CD4-positive, alpha-beta T cell treated with Interleukin-15 for 1 hour (primary cell): ENCODE data around the gene ACTG1.

ENCODE experiments used
- DNase-seq: peaks from one replicate; pipeline ENCODE4 v3.0.0-alpha.2; 2020

ACTG1 gene

DNA sequence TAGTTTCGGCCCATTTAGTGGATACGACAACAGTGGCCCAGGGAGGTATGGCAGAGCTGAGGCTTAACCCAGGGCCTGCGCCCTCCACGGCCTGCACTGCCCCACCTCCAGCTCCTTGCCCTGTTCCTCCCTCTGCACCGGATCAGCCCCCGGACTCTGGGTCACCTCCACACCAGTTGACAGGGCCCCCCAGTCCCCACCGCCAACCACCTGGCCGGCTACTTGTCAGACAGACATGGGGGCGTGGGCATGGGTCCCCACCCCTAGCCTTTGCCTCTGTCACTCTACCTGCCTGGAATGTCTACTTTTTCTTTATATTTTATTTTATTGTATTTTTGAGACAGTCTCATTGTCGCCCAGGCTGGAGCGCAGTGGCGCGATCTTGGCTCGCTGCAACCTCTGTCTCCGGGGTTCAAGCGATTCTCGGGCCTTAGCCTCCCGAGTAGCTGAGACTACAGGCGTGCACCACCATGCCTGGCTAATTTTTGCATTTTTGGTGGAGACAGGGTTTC is 3.0 kb upstream of the ACTG1 start:
- DNase-seq, result no peak

DNA sequence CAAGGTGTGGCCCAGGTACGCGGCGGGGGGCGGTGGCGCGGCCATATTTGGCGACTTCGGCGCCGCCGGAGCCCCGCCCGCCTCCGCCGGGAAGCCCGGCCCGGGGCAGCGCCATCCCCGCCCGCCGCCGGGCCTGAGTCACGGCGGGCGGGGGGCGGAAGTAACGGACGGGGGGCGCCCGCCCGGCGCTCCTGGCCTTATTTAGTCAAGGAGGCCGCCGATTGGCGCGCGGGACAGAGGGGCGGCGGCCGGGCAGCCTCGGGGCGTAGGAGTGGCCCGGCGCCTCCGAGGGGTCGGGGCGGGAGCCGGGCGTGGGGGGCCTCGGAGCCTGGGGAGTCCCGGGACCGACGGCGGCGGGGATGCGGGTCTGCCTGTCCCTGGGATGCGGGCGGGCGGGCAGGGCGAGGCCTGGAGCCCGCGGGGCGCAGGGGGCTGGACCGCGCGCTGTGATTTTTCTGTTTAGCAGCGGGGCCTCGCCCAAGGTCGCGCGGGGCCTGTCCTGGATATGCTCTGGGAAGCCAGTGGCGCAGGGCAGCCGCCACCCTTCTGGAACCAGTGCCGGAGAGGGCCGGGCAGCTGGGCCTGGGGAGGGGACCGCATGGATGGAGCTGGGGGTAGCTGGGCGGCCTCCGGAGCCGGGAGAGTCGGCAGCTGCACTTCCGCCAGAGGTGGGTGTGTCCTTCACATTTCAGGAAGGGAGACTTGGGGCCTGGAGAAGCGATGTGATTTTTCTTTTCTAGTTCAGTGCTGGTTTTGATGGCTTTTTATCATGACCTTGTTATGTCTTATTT is 2.3 kb upstream of the ACTG1 start:
- peak; percentile 74 for DNase-seq

DNA sequence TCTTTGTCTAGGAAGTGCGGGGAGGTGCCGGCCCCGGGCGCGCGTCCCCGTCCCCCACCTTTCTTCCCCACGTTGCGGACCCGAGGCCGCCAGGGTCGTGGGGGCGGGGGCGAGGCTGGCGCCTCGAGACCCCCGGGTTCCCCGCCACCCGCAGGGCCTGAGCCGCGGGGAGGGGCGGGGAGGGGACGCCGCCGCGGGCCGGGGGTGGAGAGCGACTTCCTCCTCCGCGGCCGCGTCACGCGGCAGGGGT is 1.8 kb upstream of the ACTG1 start:
- DNase-seq, result no peak

- DNase-seq, result no peak
Observed at GRCh38 chr17:81513753-81514488, 1.3 kb upstream of the ACTG1 start.

DNA sequence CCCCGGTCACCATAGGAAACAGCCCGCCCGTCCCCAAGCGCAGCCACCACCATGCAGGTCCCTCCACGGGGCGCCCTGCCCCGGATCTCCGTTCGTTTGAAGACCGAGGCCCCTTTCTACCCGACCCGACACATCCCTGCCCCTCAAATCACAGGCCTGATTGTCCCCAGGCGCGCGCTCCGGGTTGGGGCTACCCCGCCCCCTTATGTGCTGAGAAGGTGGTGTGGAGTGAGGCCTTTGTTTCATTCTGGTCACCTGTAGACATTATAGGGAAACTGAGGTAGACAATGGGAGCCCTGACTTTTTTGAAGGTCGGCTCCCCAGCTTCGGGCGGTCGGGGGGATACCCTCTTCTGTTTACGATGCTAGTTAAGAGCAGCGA is 763 bp upstream of the ACTG1 start:
- DNase-seq, result peak; percentile 62

DNA sequence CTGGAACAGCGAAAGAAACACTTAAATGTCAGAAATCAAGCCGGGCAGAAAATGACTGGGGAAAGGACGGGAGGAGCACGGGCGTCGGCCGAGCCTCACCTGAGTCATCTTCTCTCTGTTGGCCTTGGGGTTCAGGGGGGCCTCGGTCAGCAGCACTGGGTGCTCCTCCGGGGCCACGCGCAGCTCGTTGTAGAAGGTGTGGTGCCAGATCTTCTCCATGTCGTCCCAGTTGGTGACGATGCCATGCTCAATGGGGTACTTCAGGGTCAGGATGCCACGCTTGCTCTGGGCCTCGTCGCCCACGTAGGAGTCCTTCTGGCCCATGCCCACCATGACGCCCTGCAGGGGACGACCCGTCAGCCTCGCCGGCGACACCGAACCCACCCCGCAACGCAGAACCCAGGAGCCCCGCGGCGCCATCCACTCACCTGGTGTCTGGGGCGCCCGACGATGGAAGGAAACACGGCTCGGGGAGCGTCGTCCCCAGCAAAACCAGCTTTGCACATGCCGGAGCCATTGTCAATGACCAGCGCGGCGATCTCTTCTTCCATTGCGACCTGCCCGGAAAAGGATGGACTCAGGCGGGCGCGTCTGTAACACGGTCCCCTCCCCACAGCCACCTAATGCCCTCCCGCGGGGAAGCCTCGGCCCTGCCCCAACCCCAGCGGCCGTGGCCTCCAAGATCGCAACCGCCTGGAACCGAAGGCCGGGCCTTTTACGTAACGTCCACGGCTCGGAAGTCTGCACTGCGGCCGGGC is 616 bp downstream of the ACTG1 start:
- no peak for DNase-seq

DNA sequence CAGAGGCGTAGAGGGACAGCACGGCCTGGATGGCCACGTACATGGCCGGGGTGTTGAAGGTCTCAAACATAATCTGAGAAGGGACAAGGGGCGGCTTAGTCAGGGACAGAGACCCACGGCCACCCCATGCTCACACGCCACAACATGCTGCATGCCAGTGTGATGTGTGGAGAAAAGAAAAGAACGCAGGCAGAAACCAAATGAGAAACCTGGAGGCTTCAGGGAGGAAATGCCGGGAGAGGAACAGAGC is 1.1 kb downstream of the ACTG1 start:
- no peak for DNase-seq

DNA sequence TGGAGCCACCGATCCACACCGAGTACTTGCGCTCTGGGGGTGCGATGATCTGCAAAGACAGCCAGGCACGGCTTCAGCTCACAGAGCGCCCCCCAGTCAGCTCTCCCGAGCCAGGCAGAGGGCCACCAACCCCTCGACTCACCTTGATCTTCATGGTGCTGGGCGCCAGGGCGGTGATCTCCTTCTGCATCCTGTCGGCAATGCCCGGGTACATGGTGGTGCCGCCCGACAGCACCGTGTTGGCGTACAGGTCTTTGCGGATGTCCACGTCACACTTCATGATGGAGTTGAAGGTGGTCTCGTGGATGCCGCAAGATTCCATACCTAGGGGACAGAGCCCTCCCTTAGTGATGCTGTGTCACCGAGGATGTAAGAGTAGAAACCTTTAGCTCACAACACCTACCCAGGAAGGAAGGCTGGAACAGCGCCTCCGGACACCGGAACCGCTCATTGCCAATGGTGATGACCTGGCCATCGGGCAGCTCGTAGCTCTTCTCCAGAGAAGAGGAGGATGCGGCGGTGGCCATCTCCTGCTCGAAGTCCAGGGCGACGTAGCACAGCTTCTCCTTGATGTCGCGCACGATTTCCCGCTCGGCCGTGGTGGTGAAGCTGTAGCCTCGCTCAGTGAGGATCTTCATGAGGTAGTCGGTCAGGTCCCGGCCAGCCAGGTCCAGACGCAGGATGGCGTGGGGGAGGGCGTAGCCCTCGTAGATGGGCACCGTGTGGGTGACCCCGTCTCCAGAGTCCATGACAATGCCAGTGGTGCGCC is 1.6 kb downstream of the ACTG1 start:
- DNase-seq, result peak; percentile 35

DNA sequence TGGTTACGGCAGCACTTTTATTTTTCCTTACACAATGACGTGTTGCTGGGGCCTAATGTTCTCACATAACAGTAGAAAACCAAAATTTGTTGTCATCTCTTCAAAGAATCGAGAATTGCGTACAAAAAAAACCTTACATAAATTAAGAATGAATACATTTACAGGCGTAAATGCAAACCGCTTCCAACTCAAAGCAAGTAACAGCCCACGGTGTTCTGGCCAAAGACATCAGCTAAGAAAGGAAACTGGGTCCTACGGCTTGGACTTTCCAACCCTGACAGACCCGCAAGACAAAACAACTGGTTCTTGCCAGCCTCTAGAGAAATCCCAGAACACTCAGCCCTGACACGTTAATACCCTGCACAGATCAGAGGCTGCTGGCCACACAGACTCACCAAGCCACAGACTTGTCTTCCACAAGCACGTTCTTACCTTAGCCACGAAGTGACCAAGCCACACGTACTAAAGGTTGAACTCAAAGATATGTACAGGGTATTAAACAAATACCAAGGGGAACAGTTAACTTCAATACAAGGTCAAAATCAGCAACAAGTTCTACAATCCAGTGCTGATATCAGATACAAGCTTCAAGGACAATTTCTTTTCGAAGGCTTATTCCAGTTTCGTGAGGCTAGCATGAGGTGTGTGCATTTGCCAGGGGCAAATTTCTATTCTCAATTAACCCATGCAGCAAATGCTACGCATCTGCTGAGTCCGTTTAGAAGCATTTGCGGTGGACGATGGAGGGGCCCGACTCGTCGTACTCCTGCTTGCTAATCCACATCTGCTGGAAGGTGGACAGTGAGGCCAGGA is 2.4 kb downstream of the ACTG1 start:
- DNase-seq, result no peak

DNA sequence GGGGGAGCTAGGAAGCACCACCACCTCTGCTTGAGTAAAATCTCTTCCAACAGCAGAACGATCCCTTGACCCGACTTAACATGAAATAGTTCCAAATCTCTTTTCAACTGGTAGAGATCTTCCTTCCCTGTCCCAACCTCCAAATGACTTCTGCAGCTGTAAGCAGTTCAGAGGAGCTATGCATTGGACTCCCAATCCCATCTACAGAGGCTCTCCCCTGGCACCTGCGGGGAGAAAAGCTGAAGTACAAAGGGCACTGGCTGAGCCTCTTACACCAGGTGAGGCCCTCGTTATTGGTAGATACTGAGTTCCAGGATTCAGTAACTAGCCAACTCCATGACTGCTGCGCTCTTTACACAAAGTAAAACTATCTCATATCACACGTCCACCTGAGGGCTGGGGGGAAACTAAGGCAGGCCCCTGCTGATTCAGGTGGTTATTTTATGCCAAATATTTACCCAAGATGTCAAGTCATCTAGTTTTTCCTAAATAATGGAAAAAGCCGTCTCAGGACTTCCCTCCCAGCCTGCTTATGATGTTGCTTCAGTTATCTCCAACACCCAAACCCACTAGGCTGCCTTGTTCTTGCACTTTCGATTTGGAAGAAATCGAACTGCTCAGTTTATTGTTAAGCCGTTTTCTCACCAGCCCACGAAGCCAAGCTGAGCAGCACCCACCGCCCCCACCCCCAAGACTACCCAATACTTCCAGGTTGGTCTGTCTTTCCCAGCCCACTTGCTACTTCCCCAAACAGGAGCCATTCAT is 3.2 kb downstream of the ACTG1 start:
- peak; percentile 32 for DNase-seq

DNA sequence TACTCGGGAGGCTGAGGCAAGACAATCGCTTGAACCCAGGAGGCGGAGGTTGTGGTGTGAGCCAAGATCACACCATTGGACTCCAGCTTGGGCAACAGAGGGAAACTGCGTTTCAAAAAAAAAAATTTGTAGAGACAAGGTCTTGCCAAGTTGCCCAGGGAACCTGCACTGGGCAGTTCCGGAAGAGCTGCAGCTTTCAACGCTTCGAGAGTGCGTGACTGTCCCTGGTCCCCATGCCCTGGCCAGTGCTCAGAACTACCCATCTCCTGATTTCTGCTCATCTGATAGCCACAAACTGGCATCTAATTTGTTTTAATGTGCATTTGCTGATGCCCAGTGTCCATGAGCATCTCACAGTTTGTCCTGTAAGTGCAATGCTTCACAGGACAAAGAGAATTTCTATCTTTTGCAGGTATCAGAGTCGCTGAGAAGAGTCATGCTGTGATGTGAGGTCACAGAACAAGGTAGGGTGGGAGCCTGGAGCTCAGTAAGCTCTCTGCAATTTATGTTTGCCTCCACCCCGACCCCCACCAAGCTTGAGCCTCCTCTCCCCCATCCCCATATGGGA is 3.9 kb downstream of the ACTG1 start:
- DNase-seq, result no peak

DNA sequence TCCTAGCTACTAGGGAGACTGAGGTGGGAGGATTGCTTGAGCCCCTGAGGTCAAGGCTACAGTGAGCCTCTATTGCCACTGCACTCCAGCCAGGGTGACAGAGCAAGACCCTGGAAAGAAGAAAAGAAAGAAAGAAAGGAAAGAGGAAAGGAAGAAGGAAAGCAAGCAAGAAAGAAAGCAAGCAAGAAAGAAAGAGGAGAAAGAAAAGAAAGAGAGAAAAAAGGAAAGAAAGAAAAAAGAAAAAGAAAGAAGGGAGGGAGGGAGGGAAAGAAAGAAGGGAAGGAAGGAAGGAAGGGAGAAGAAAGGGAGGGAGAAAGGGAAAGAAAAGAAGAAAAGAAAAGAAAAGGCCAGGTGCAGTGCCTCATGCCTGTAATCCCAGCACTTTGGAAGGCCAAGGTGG is 9.0 kb downstream of the ACTG1 start:
- no peak for DNase-seq

GRCh38 chr17:81502471-81503017 is 10.1 kb downstream of the ACTG1 start:
- DNase-seq, result no peak

GRCh38 chr17:81500047-81500446 is 12.6 kb downstream of the ACTG1 start:
- DNase-seq, result no peak

DNA sequence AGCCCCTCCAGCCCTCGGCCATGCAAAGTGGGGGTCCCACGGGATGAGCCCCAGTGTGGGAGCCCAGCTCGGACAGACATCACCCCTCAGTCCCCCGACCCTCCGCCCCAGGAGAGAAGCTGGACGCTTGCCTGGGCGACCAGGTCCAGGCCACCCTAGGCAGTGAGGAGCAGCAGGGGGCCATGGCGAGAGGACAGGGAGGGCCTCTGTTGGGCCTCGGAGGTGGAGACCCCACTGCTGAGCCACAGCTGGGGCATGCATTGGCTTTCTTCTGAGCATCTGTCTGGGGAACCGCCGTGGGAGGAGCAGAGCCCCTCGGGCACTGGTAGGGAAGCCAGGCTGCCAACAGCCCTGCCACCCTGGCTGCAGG is 13.0 kb downstream of the ACTG1 start:
- no peak for DNase-seq

DNA sequence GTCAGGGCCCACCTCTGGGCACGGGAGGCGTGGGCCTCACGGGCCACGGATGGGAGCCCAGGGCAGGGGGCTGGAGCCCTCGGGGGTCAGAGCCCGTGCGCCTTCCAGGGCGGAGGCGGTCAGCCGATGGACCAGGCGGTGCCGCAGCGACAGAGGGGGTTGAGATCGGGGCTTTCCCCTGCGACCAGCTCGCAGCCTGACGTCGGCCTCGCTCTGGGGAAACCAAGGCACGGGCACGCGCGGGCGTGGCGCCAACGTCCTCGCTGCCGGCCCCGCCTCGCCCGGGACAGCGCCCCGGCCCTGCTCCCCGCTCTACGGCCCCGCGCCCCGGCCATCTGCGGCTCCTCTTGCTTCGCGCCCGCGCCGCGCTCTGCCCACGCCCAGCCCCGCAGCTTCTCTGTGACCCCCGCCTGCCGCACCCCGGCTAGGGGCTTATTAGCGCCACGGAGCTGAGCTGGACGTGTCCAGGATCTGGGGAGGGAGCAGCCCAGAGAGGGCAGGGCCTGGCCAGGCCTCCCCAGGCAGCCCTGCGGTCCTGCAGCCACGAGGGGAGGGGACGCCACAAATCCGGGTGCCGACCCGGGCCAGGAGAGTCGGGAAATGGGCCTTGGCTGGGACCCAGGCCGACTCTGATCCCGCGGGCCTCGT is 13.5 kb downstream of the ACTG1 start:
- no peak for DNase-seq

DNA sequence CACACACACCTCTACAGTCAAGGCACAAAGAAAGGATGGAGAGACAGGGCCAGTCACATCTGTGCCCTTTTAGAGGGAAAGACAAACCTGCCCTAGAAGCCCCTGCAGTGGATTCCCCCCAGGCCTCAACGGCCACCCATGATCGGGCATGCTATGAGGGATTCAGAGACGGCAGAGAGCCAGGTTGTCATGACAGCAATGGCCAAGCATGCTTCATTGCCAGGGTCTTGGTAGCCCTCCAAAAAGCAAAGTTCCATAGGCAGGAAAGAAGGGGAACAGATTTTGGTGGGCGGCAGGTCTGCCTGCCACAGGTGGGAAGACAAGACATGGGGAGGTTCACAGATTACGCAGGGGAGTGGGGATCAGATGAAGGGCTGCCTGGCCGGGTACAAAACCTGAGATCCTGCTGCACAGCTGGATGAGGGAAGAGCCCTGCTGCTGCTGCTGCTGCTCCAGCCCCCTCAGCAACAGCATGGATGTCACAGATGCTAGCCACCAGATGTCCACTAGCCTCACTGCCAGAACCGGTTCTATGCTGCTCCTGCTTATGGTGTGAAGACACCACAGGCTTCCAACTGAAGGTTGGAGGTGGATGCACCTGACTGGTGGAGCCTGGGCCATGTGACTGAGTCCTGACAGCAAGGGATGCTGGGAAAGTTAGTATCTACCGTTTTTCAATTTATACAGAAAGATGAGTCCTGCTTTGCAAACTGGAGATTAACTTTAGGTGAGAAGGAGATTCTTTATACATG is 17.8 kb downstream of the ACTG1 start:
- no peak for DNase-seq

- no peak for DNase-seq
Observed at GRCh38 chr17:81493198-81494038, 19.2 kb downstream of the ACTG1 start.

DNA sequence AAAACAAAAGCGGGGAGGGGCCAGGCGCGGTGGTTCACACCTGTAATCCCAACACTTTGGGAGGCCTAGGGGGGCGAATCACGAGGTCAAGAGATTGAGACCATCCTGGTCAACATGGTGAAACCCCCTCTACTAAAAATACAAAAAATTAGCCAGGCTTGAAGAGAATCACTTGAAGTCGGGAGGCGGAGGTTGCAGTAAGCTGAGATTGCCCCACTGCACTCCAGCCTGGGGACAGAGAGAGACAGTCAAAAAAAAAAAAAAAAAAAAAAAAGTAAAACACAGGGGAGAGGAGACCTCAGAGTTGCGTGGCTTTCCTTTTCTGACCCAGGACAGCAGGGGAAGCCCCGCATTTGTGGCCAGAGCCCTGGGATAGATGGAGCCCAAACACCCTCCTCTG is 19.9 kb downstream of the ACTG1 start:
- no peak for DNase-seq
